ENCODE measurements around the gene FUT4.

The FUT4 gene, protein sequence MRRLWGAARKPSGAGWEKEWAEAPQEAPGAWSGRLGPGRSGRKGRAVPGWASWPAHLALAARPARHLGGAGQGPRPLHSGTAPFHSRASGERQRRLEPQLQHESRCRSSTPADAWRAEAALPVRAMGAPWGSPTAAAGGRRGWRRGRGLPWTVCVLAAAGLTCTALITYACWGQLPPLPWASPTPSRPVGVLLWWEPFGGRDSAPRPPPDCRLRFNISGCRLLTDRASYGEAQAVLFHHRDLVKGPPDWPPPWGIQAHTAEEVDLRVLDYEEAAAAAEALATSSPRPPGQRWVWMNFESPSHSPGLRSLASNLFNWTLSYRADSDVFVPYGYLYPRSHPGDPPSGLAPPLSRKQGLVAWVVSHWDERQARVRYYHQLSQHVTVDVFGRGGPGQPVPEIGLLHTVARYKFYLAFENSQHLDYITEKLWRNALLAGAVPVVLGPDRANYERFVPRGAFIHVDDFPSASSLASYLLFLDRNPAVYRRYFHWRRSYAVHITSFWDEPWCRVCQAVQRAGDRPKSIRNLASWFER

GRCh38 chr11:94543695-94544645 lies at the start of gene FUT4:
Gene FUT4, plus strand, starts transcription at chr11:94543921. Its CDS starts 213 bp downstream, at chr11:94544134.
- in situ Hi-C loops (cut with MboI; ENCODE audit: low sequenced_read_pairs): no loop called here

GRCh38 chr11:94494126-94494680 lies 49.5 kb upstream of the FUT4 start:
- in situ Hi-C loops (cut with MboI; ENCODE audit: low sequenced_read_pairs): no loop called here

- in situ Hi-C loops (cut with MboI; ENCODE audit: low sequenced_read_pairs): loop anchor here (10.0 kb wide), 2 partner anchors 175 to 315 kb away; no protein-coding TSS in a partner anchor
Measured at GRCh38 chr11:94500181-94500580, 43.5 kb upstream of the FUT4 start.

DNA sequence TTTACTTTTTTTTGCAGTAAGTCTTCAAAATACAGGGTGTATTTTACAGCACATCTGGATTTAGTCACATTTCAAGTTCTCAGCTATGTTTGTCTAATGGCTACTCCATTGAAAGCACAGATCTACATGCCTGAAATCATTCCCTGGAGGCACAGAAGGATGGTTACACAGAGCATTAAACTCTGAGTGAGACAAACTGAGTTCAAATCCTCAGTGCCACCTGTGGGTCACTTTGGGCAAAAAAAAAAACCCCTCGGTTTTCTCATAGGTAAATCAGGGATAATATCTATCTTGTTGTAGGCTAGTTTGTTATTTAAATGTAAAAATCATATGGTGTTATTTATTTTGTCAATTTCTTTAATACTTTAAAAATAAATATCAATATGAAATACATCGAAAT lies 42.2 kb upstream of the FUT4 start:
- in situ Hi-C loops (cut with MboI; ENCODE audit: low sequenced_read_pairs): loop anchor here (10.0 kb wide), 2 partner anchors 177 to 317 kb away; no protein-coding TSS in a partner anchor

GRCh38 chr11:94504689-94505293 lies 38.9 kb upstream of the FUT4 start:
- in situ Hi-C loops (cut with MboI; ENCODE audit: low sequenced_read_pairs): loop anchor here (10.0 kb wide), 2 partner anchors 180 to 320 kb away; no protein-coding TSS in a partner anchor

DNA sequence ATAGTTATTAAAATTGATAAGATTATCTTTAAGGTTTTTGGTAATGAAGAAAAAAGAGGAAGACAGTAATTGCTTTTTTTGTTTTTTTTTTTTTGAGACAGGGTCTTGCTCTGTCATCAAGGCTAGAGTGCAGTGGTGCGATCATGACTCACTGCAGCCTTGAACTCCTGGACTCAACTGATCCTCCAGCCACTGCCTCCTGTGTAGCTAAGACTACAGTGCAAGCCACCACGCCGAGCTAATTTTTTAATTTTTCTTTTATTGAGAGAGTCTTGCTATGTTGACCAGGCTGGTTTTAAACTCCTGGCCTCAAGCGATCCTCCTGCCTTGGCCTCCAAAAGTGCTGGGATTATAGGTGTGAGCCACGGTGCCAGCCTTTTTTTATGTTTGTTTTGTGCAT lies 37.2 kb upstream of the FUT4 start:
- in situ Hi-C loops (cut with MboI; ENCODE audit: low sequenced_read_pairs): loop anchor here (10.0 kb wide), 2 partner anchors 182 to 322 kb away; no protein-coding TSS in a partner anchor

- in situ Hi-C loops (cut with MboI; ENCODE audit: low sequenced_read_pairs): loop anchor here (10.0 kb wide), 2 partner anchors 183 to 323 kb away; no protein-coding TSS in a partner anchor
Measured at GRCh38 chr11:94507485-94507884, 36.2 kb upstream of the FUT4 start.

GRCh38 chr11:94511932-94512781 lies 31.6 kb upstream of the FUT4 start, which contains the start of gene C11orf97:
Gene C11orf97, plus strand, starts transcription at chr11:94512461. Its CDS starts 68 bp downstream, at chr11:94512529.
- in situ Hi-C loops (cut with MboI; ENCODE audit: low sequenced_read_pairs): loop anchor here (10.0 kb wide), 1 partner anchor 363 kb away; no protein-coding TSS in a partner anchor

DNA sequence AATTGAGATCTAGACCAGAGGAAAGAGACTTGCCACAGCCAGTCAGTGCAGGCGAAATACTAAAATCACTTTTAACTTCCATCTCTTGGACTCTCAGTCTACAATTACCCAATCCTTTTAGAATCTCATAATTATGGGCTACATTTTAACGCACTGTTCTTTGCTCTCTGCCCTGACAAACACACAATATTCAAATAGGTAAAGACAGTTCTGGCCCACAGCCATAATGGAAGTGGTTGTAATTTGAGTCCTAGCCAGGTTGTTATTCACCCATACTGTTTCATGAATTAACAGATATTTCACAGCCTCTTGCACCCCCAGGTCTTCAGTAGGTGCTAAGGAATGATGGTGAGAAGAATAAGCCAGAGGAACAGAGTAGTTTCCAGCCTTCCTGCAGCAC lies 30.6 kb upstream of the FUT4 start:
- in situ Hi-C loops (cut with MboI; ENCODE audit: low sequenced_read_pairs): loop anchor here (10.0 kb wide), 1 partner anchor 362 kb away; no protein-coding TSS in a partner anchor

DNA sequence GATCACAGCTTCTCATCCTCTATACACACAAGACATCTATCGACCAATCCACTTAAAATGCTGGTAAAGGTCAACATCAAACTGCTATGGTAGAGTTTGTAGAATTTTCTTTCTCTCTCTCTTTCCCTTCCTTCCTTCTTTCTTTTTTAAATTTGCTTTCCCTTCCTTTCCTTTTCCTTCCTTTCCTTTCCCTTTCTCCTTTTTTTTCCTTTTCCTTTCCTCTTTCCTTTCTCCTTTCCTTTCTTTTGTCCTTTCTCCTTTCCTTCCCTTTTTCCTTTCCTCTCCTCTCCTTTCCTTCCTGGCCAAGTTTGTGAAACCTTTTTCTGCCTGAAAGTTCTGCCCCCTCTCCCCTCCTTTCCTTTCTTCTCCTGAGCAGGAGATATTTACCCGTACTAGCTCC lies 28.3 kb upstream of the FUT4 start:
- in situ Hi-C loops (cut with MboI; ENCODE audit: low sequenced_read_pairs): loop anchor here (10.0 kb wide), 1 partner anchor 359 kb away; no protein-coding TSS in a partner anchor

- in situ Hi-C loops (cut with MboI; ENCODE audit: low sequenced_read_pairs): loop anchor here (10.0 kb wide), 1 partner anchor 358 kb away; no protein-coding TSS in a partner anchor
Measured at GRCh38 chr11:94516725-94517124, 27.0 kb upstream of the FUT4 start.

DNA sequence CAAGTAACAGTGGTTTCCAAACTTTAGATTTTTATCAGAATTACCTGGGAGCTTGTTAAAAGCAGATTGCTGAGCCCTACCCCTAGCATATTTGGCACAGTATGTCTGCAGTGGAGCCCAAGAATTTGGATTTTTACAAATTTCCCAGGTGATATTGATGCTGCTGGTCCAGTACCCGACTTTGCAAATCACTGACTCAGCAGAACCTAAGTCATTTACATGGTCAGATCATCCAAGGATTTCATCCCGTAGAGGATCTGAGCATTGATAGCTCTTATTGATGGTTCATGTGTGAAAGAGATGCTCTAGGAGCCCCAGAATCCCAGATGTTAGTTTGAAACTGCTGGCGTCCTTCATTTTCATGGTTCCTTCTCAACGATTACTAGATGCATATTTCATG lies 25.4 kb upstream of the FUT4 start:
- in situ Hi-C loops (cut with MboI; ENCODE audit: low sequenced_read_pairs): loop anchor here (10.0 kb wide), 1 partner anchor 357 kb away; no protein-coding TSS in a partner anchor

GRCh38 chr11:94519478-94520084 lies 24.1 kb upstream of the FUT4 start:
- in situ Hi-C loops (cut with MboI; ENCODE audit: low sequenced_read_pairs): loop anchor here (10.0 kb wide), 1 partner anchor 355 kb away; no protein-coding TSS in a partner anchor

- in situ Hi-C loops (cut with MboI; ENCODE audit: low sequenced_read_pairs): no loop called here
Measured at GRCh38 chr11:94521684-94522083, 22.0 kb upstream of the FUT4 start.

DNA sequence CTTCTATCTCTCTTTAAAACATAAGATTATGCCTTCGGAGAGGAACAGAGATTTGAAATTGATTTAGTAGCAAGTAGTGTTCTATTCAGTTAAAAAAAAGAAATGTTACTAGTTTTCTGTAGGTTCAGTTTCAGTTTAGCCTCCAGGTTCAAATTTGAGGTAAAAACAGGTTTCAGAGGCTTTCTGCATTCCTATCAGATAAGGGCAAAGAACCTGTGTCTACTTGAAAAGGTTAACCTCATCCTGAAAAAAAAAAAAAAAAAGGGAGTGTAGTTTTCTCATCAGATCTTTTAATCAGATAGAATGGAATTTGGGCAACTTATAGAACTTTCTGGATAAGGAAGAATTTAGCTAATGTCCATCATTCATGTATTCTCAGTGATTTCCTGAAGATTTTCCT lies 19.4 kb upstream of the FUT4 start:
- in situ Hi-C loops (cut with MboI; ENCODE audit: low sequenced_read_pairs): no loop called here

GRCh38 chr11:94525546-94526324 lies 18.0 kb upstream of the FUT4 start:
- in situ Hi-C loops (cut with MboI; ENCODE audit: low sequenced_read_pairs): no loop called here

GRCh38 chr11:94526645-94527438 lies 16.9 kb upstream of the FUT4 start:
- in situ Hi-C loops (cut with MboI; ENCODE audit: low sequenced_read_pairs): no loop called here
